Stomach smooth muscle (tissue), 2 donors: ENCODE measurements around the gene C5AR1.
"Not testable (repeated sequence)": the region's sequence is repeated elsewhere in the genome, so short reads cannot be mapped to it uniquely, and the experiment has no call there.

Experiments used
- H3K27ac ChIP-seq: one replicate; pipeline ENCODE4 v1.7.0; 2013; ENCODE audit warnings: mild to moderate bottlenecking, low read length, inconsistent platforms
- H3K27me3 ChIP-seq, 2 donors: one replicate each; pipeline ENCODE4 v1.7.0; 2013; ENCODE audit warnings: low read length in 2 of 2; ENCODE audit not compliant: insufficient read depth in 2 of 2, control insufficient read depth in 1 of 2
- H3K36me3 ChIP-seq, 2 donors: one replicate each; pipeline ENCODE4 v1.7.0; 2013; ENCODE audit warnings: low read length in 2 of 2; ENCODE audit not compliant: control insufficient read depth in 2 of 2, insufficient read depth in 2 of 2
- H3K4me1 ChIP-seq: one replicate; pipeline ENCODE4 v1.7.0; 2013; ENCODE audit warnings: low read length; ENCODE audit not compliant: control insufficient read depth, insufficient read depth
- H3K4me3 ChIP-seq, 2 donors: one replicate each; pipeline ENCODE4 v1.7.0; 2013; ENCODE audit warnings: low read length in 2 of 2
- H3K9ac ChIP-seq, 2 donors: one replicate each; pipeline ENCODE4 v1.7.0; 2013; ENCODE audit warnings: low read length in 2 of 2, mild to moderate bottlenecking in 1 of 2
- H3K9me3 ChIP-seq, 2 donors: one replicate each; pipeline ENCODE4 v1.7.0; 2013; ENCODE audit warnings: low read length in 2 of 2; ENCODE audit not compliant: control insufficient read depth in 2 of 2
- donor health status: healthy.
- donor health status: Pancreatic carcinoma.

C5AR1 gene

DNA sequence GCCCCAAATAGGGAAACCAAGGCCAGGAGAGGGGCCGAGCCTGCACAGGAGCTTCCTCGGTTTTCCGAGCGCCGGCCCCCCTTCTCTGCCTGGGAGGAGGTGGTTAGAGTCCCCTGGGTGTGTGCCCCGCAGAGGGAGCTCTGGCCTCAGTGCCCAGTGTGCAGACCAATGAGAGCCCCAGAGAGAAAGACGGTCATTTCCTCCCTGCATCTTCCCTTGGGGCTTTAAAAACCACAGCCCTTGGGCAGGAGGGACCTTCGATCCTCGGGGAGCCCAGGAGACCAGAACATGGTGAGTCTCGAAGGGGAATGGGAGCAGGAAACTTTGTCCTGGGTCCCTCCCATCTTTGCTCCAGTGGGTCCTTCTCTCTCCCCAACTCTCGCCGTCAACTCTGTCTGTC is at the start of gene C5AR1:
Gene C5AR1 (plus strand): TSS at position 254 of the 400 bp plus-strand sequence. CDS start 35 bp downstream, at position 289.
- peaks cover 7% of the 10 kb centered on the region for H3K4me1 ChIP-seq

DNA sequence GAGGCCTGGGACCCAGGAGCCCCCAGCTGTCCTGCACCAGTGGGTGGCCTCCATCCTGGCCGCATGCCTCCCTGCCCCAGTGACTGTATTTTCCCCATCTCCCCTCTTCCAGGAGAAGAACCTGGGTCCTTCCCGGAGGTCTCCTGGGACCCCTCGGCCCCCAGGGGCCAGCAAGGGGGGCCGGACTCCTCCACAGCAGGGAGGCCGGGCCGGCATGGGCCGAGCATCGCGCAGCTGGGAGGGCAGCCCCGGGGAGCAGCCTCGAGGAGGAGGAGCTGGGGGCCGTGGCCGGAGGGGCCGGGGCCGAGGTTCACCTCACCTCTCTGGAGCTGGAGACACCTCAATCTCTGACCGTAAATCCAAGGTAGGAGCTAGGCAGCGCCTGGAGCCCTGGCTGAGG is 49.2 kb upstream of the C5AR1 start:
- Histone ChIP-seq H3K9ac (no peak overlapping the region), H3K27me3 (no peaks in the 10 kb centered on the region), H3K27ac (peak overlapping the region; percentile 37), H3K36me3 (peaks cover 38 to 43% of the 10 kb centered on the region in 2 donors), H3K4me1 (peaks cover 27% of the 10 kb centered on the region), H3K9me3 (no peaks in the 10 kb centered on the region), H3K4me3 (no peak overlapping the region)

More for the DNA sequence above, at the start of gene C5AR1:
- H3K27me3 ChIP-seq = no peaks in the 10 kb centered on the region
- H3K4me3 ChIP-seq = peak within 1 kb of the TSS in 1 of 2 donors; percentile 29
- H3K9me3 ChIP-seq = no peaks in the 10 kb centered on the region
- H3K27ac ChIP-seq = no peak within 1 kb of the TSS
- no peaks in the 10 kb centered on the region for H3K36me3 ChIP-seq
- no peak within 1 kb of the TSS for H3K9ac ChIP-seq

DNA sequence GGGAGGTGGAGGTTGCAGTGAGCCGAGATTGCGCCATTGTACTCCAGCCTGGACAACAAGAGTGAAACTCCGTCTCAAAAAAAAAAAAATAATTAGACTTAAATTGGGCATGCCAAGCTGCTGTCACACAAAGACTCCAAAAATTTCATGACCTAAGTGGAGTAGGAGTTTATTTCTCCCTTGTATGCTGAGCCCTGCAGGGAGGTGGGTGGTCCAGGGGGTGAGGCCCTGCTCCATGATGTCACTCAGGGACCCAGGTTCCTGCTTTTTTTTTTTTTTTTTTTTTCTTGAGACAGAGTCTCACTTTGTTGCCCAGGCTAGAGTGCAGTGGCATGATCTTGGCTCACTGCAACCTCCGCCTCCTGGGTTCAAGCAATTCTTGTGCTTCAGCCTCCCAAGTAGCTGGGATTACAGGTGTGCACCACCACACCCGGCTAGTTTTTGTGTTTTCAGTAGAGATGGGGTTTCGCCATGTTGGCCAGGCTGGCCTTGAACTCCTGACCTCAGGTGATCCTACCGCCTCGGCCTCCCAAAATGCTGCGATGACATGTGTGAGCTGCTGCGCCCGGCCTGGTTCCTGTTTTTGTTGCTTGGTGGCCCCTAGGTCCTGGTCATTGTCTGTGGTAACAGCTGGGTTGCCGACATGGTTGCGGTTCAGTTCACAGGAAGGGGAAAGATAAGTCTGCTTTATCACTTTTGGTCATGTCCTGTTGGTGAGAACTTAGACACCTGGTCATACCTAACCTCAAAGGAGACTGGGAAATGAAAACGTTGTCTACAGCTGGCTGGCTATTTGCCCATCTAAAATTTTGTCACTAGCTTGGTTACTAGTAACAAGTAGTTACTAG is 47.5 kb upstream of the C5AR1 start:
- H3K27me3 ChIP-seq, H3K4me3 ChIP-seq, H3K27ac ChIP-seq, H3K9me3 ChIP-seq, H3K9ac ChIP-seq: not testable (repeated sequence)
- peaks cover 45 to 51% of the 10 kb centered on the region in 2 donors for H3K36me3 ChIP-seq
- peaks cover 22% of the 10 kb centered on the region for H3K4me1 ChIP-seq

DNA sequence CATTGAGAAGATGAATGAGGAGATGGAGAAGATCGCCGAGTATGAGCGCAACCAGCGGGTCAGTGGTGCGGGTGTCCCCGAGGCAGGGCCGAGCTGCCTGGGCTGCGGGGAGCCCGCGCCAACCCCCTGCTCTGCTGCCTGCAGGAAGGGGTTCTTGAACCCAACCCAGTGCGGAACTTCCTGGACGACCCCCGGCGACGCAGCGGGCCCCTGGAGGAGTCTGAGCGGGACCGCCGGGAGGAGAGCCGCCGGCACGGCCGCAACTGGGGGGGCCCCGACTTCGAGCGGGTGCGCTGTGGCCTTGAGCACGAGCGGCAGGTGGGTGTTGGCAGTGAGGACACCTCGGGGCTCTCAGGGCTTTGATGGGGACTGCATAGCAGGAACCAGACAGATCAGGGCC is 45.0 kb upstream of the C5AR1 start:
- no peak overlapping the region for H3K4me3 ChIP-seq
- H3K36me3 ChIP-seq = peaks cover 43 to 45% of the 10 kb centered on the region in 2 donors
- H3K9ac ChIP-seq = no peak overlapping the region
- no peak overlapping the region for H3K27ac ChIP-seq
- H3K4me1 ChIP-seq = peaks cover 2% of the 10 kb centered on the region
- no peaks in the 10 kb centered on the region for H3K9me3 ChIP-seq
- H3K27me3 ChIP-seq = no peaks in the 10 kb centered on the region

DNA sequence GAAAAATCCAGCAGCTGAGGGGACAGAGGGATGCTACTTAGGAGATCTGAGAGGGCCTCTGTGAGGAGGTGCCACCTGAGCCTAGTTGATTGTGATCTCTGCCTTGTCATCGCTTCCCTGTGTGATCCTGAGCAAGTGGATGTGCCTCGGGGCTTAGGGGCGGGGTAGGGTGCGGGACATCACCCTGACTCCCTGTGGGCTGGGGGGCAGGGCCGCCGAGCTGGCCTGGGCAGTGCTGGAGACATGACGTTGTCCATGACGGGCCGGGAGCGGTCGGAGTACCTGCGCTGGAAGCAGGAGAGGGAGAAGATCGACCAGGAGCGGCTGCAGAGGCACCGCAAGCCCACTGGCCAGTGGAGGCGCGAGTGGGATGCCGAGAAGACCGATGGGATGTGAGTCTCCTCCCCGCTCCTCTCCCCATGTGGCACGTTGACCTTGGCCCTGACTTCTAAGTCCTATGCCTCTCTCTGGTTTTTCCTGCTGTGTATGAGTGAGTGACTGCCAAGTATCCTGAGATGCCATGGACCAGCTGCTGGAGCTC is 43.2 kb upstream of the C5AR1 start:
- Histone ChIP-seq H3K4me1 (no peaks in the 10 kb centered on the region), H3K36me3 (peaks cover 39 to 41% of the 10 kb centered on the region in 2 donors), H3K9me3 (no peaks in the 10 kb centered on the region), H3K4me3 (no peak overlapping the region), H3K9ac (no peak overlapping the region), H3K27me3 (no peaks in the 10 kb centered on the region), H3K27ac (no peak overlapping the region)

DNA sequence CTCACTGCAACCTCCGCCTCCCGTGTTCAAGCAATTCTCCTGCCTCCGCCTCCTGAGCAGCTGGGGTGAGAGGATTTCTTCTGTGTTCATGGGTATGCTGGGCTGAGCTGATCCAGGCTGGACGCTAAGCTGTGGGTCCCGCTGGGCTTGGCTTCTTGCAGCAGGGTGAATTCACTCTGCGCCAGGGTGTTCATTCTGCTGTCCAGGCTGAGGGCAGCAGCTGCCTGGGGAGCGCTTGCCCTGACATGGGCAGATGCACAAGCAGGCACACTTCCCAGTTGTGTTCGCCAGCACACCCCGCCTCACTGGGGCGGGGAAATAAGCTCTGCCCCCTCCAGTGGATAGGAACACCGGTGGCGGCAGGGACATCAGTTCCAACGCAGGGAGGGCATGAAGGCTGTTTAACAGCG is 42.3 kb upstream of the C5AR1 start:
- no peak overlapping the region for H3K4me3 ChIP-seq
- no peaks in the 10 kb centered on the region for H3K9me3 ChIP-seq
- no peak overlapping the region for H3K27ac ChIP-seq
- H3K9ac ChIP-seq = no peak overlapping the region
- H3K36me3 ChIP-seq = peaks cover 41 to 42% of the 10 kb centered on the region in 2 donors
- peaks cover under 1% of the 10 kb centered on the region for H3K4me1 ChIP-seq
- no peaks in the 10 kb centered on the region for H3K27me3 ChIP-seq

DNA sequence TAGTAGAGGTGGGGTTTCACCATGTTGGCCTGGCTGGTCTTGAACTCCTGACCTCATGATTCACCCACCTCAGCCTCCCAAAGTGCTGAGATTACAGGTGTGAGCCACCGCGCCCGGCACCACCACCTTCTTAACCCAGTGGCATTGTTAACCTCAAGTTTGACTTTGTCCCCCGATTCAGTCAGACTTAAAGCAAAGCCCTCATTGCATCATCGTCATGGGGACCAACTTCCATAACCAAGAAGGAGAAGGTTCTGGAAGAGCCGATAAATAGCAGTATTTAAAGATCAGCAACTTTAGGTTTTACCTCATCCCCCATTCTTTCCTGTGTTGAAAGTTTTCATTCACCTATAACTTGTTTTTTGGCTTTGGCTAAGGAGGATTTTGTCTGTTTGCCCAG is 41.6 kb upstream of the C5AR1 start:
- H3K36me3 ChIP-seq = peaks cover 39 to 42% of the 10 kb centered on the region in 2 donors
- H3K27me3 ChIP-seq = no peaks in the 10 kb centered on the region
- H3K4me1 ChIP-seq = peaks cover 8% of the 10 kb centered on the region
- H3K9ac ChIP-seq = no peak overlapping the region
- H3K27ac ChIP-seq = no peak overlapping the region
- no peaks in the 10 kb centered on the region for H3K9me3 ChIP-seq
- H3K4me3 ChIP-seq = no peak overlapping the region

DNA sequence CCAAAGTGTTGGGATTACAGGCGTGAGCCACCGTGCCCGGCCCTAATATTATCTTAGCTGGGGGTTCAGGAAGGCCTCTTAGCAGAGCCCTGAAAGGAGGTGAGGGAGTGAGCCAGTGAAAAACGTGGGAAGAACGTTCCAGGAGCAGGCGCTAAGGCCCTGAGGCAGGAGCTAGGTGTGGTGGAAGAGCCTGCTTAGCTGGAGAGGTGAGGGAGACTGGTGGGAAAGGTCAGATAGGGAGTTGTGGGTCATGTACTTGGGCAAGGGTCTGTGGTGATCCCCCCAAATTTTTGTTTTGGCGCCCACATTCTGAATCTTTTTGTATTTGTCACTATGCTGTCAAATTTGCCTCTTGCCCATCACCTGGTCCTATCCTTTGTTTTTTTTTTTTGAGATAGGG is 40.1 kb upstream of the C5AR1 start:
- Histone ChIP-seq H3K27ac (no peak overlapping the region), H3K36me3 (peaks cover 32 to 38% of the 10 kb centered on the region in 2 donors), H3K9ac (no peak overlapping the region), H3K27me3 (no peaks in the 10 kb centered on the region), H3K4me3 (no peak overlapping the region), H3K4me1 (peaks cover 17% of the 10 kb centered on the region), H3K9me3 (no peaks in the 10 kb centered on the region)

DNA sequence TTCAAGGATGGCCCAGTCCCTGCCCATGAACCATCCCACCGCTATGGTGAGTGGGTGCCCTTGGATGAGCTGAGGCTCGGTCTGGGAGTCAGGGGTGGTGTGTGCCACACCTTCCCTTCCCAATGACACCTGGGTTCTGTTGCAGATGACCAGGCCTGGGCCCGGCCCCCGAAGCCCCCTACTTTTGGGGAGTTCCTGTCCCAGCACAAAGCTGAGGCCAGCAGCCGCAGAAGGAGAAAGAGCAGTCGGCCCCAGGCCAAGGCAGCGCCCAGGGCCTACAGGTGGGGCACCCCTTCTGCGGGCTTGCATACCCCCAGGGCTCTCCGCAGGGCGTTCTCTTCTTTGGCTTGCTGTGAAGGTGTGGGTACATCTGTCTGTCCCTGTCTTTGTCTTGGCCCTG is 39.3 kb upstream of the C5AR1 start:
- Histone ChIP-seq H3K36me3 (peaks cover 29 to 31% of the 10 kb centered on the region in 2 donors), H3K9ac (no peak overlapping the region), H3K27ac (no peak overlapping the region), H3K4me1 (peaks cover 24% of the 10 kb centered on the region), H3K9me3 (no peaks in the 10 kb centered on the region), H3K27me3 (no peaks in the 10 kb centered on the region), H3K4me3 (no peak overlapping the region)

DNA sequence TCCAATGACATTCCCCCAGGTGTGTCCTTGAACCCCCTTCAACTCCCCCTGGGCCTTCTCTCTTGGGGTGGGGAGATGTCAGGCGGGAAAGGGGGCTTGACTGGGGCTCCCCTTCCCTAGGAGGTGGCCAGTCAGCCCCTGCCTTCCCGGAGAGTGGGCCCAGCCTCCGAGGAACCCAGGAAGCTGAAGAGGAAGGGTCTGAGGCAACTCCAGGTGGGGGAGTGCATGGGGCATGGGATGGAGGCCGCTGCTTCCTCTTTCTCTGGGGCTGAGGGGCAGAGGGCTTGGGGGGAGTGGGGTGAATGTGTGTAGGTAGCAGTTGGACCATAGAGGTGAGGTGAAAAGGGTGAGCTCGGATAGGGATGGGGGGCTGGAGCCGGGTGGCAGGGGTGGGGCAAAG is 37.7 kb upstream of the C5AR1 start:
- Histone ChIP-seq H3K27ac (peak overlapping the region; percentile 99), H3K27me3 (no peaks in the 10 kb centered on the region), H3K9me3 (no peaks in the 10 kb centered on the region), H3K9ac (no peak overlapping the region), H3K4me3 (no peak overlapping the region), H3K36me3 (peaks cover 22% of the 10 kb centered on the region in 2 donors), H3K4me1 (peaks cover 37% of the 10 kb centered on the region)
